Activated gamma-delta T cell (primary cell): ENCODE data around the gene POLR2M.

Source experiments
- DNase-seq: peaks from one replicate; lab custom pipeline; 2025; lab: John Stamatoyannopoulos, UW
- total RNA-seq, 2 donors: gene quantifications; one replicate each; lab custom pipeline; 2026; lab: John Stamatoyannopoulos, UW

POLR2M gene
- total RNA-seq, result 28.5 to 31.2 reads per million in 2 donors

- DNase-seq, result peak; percentile 68
Measured at GRCh38 chr15:57706405-57707209, at the start of gene POLR2M. POLR2M (plus strand) TSS chr15:57706714; CDS start chr15:57706843, 129 bp downstream.

GRCh38 chr15:57657619-57658018 is 48.9 kb upstream of the POLR2M start:
- no peak for DNase-seq

GRCh38 chr15:57662091-57662744 is 44.3 kb upstream of the POLR2M start:
- DNase-seq, result no peak

- DNase-seq, result no peak
Measured at GRCh38 chr15:57662802-57663201, 43.7 kb upstream of the POLR2M start.

GRCh38 chr15:57663262-57663661 is 43.3 kb upstream of the POLR2M start:
- no peak for DNase-seq

GRCh38 chr15:57665194-57665593 is 41.3 kb upstream of the POLR2M start:
- no peak for DNase-seq

GRCh38 chr15:57665939-57666338 is 40.6 kb upstream of the POLR2M start:
- no peak for DNase-seq

- no peak for DNase-seq
Measured at GRCh38 chr15:57667171-57667849, 39.2 kb upstream of the POLR2M start.

- no peak for DNase-seq
Measured at GRCh38 chr15:57668016-57668415, 38.5 kb upstream of the POLR2M start.

- DNase-seq, result no peak
Measured at GRCh38 chr15:57671636-57672035, 34.9 kb upstream of the POLR2M start.

- DNase-seq, result no peak
Measured at GRCh38 chr15:57675481-57676181, 30.9 kb upstream of the POLR2M start.

GRCh38 chr15:57676585-57676984 is 29.9 kb upstream of the POLR2M start:
- DNase-seq, result no peak

GRCh38 chr15:57677204-57677603 is 29.3 kb upstream of the POLR2M start:
- no peak for DNase-seq

- DNase-seq, result no peak
Measured at GRCh38 chr15:57680021-57680420, 26.5 kb upstream of the POLR2M start.

GRCh38 chr15:57681011-57681410 is 25.5 kb upstream of the POLR2M start:
- DNase-seq, result no peak

- DNase-seq, result no peak
Measured at GRCh38 chr15:57683481-57683880, 23.0 kb upstream of the POLR2M start.

GRCh38 chr15:57684491-57685151 is 21.9 kb upstream of the POLR2M start:
- DNase-seq, result no peak

GRCh38 chr15:57685306-57686095 is 21.0 kb upstream of the POLR2M start:
- no peak for DNase-seq

- no peak for DNase-seq
Measured at GRCh38 chr15:57686657-57687056, 19.9 kb upstream of the POLR2M start.

- no peak for DNase-seq
Measured at GRCh38 chr15:57690341-57690966, 16.1 kb upstream of the POLR2M start.
